HG02943 (cell line): ENCODE results near the gene TACC2.
"Not testable (repeated sequence)": the region's sequence is repeated elsewhere in the genome, so short reads cannot be mapped to it uniquely, and the experiment has no call there.

Source experiments
- ATAC-seq: cut with Tn5 transposase; IDR thresholded peaks from one replicate; pipeline ENCODE4 v1.9.1; 2021; ENCODE audit warnings: mild to moderate bottlenecking, low read depth, moderate library complexity; ENCODE audit not compliant: unreplicated experiment

TACC2 gene

DNA sequence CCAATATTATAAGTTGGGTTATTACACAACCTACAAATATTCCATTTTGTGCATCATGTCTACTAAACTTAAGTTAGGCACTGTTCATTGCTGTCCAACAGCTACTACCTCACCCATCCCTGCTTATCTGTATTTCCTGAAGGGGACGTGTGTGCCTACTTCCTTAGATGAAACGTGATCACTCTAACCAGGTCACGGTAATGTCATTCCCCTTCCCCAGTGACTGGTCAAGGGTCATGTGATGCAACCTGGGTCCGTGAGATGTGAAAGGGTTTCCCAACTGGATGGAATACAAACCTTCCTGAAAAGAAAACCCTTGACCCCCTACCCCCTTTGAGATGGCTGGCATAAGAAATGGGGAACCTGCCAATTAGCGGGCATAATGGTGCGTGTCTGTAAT is 12.4 kb upstream of the TACC2 start:
- no peak for ATAC-seq

DNA sequence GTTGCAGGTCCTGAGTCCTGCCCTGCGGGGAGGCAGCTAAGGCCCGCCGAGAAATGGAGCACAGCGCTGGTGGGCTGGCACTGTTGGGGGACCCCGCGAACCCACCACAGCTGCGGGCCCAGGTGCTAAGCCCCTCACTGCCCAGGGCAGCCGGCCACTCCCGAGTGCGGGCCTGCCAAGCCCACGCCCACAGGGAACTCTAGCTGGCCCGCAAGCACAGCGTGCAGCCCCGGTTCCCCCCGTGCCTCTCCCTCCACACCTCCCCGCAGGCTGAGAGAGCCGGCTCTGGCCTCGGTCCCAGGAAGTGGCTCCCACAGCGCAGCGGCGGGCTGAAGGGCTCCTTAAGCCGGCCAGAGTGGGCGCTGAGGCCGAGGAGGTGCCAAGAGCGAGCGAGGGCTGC is 10.5 kb upstream of the TACC2 start:
- ATAC-seq = no peak

DNA sequence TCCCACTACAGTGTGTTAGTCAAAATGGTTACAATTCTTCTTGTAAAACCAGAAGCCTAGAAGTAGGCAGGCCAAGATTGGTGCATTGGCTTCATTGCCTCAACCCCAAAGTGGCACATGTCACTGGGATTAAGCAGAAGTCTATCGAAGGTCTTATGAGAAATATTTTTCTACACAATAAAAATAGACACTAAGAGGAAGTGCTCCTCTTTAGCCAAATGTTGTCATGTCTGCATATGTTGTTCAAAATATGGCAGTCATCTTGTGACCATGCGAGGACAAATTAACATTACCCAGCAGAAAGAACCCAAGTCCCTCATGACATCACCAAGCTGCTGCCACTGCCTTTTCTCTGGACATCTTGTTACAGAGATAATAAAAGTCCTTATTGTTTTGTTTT is 7.6 kb upstream of the TACC2 start:
- no peak for ATAC-seq

DNA sequence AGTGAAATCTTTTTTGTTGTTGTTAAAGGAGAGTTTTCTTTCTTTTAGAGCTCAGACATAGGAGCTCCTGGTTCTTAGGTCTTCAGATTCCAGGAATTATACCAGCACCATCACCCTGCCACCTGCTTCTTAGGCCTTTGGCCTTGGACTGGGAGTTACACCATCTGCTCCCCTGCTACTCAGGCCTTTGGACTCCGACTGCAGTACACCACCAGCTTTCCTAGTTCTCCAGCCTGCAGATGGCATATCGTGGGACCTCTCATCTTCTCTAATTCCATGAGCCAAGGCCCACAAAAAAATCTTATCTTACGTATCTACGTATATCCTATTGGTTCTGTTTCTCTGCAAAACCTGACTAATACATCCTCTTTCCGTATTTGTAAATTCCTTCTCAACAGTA is 5.1 kb upstream of the TACC2 start:
- ATAC-seq = no peak

DNA sequence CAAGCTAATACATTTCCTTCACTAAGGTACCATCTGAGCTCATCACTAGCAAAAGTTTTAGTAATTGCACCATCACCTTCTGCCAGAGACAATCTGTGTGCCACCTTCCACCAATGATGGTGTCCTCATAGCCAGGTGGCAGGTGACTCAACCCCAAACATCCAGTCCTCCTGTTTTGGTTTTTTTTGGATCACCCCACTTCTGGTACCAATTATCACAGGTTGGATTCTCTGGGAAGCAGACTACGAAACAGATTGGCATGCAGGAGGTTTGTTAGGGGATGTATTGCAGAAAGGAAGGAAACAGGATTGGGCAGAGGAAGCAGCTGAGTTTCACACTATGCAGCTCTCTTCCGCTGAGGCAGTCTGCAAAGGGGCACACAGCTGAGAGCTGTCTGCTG is 4.5 kb upstream of the TACC2 start:
- no peak for ATAC-seq

DNA sequence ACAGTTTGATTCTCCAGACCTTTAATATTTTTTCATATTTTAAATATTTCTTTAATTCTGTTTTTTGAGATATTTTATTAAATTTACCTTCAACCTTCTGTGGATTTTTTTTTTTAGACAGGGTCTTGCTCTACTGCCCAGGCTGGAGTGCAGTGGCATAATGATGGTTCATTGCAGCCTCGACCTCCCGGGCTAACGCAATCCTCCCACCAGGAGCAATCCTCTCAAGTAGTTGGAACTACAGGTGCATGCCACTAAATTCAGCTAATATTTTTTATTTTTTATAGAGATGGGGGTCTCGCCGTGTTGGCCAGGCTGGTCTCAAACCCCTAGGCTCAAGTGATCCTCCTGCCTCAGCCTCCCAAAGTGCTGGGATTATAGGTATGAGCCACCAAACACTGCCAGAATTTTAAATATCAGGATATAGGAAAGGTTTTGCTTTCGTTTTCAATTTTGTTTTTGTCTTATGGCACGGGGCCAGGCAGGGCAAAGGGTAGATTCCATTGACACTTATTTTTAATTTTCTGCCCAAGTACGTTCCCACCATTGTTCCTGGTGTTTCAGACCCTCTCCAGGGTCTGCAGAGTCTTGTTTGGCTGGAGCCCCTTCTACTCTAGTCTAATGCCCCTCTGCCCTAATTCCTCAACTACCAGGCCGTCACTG is 1.2 kb downstream of the TACC2 start:
- no peak for ATAC-seq

GRCh38 chr10:121991727-121992126 is 2.8 kb downstream of the TACC2 start:
- not testable (repeated sequence) for ATAC-seq

GRCh38 chr10:121994429-121994941 is 5.5 kb downstream of the TACC2 start:
- ATAC-seq = no peak

DNA sequence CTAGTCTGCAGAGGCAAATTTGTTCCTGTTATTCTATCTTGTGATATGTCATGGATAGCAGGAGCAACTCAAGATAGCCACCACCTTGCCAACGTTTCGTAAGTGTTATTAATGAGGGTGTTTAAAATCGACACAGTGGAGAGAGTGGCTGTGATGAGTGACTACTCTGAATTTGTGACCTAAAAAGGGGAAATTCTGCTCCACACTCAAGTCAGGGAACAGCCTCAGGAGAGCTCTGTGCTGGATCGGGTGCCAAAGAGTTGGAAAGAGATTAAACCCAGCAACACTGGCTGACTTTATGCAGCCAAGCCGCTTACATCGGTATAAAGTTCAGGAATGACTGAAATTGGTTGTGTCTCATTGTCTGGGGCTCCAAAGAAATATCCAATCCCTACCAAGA is 9.5 kb downstream of the TACC2 start:
- no peak for ATAC-seq

DNA sequence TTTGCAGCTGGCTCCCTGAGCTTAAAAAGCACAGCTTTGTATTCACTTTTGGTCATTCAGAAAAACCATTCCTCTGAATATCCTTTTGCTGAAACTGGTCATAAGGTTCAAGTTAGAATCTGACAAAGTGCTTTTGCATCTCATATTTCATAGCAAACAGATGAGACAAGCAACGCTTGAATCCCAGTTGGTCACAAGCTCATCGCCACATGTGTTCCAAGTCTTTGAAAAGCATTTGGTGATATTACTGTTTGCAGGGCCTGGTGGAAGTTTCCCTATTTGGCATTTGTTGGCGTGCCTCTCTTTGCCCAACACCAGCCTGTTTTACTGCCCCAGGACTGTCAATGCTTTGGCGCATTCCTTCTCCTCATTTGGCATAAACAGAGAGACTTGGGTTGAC is 10.3 kb downstream of the TACC2 start:
- ATAC-seq = no peak

DNA sequence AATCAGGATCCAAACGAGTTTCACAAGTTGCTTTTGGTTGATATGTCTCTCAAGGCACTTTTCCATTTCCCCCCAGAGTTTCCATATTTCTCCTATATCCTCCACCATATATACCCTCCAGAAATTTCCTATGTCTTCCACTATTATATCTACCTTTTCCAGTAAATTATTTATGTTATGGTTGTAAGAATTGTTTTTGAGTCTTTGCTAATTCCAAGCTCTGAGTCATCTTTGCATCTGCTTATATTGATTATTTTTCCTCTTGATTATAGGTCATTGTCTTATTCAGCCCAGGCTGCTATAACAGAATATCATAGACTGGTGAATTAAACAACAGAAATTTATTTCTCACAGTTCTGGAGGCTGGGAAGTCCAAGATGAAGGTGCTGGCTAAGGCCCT is 12.7 kb downstream of the TACC2 start:
- no peak for ATAC-seq

DNA sequence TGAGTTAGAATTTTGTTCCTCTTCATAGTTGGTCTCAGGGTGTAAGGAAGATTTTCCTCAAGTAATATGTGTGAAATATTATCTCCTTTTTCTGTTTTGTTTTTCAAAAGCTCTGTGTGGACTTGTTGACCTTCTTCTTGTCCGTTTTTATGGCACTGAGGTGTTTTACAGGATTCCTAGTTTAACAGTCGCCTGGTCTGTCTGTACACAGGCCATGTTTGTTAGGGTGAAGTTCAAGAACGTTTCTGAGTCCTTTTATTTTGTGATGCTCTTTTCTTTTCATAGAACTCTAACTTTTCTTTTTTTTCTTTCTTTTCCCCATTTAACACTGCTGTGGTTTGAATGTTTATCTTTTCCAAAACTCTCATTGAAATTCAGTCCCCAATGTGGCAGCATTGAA is 18.5 kb downstream of the TACC2 start:
- no peak for ATAC-seq

DNA sequence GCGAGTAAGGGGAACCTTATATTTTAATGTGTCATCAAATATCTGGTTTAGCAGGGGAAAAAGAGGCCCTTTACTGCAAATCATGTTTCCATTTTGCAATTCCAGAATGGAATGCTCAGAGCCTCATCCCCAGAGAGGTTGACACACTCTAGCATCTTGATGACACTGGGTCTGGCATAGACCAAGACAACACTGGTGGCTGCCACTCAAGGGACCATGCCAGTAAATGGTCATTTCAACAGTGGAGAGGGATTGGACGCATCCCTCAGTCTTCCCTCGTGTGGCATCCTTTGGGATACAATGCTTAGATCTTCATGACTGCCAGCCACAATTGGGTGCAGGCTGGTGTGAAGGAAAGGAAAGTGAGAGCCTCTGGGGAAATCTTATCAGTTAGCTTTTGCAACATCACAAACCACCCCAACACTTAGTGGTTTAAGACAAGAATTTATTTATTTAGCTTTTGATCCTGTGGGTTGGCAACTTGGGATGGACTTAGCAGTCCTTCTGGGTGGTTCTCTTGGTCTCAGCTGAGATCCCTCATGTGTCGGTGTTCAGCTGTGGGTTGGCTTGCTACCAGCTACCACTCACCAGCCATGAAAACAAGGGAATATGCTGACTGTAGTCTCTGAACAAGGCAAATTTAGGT is 21.6 kb downstream of the TACC2 start:
- ATAC-seq = no peak

DNA sequence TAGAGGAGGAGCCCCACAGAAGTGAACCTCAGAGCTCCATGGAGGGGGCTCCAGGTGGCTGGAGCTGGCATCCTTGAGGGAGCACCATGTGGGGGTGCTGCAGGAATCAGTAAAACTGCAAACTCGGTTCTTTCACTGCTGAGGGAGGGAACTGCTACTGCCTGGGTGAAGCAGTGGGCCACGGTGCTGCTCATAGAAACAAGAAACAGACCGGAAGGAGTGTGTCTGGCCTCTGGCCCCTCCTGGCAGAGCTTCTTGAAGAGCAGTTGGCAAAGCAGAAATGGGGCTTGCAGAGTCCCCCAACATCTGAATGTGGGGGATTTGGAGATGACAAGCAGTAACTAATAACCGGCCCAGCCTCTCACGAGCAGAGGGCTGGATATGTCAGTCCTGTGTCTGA is 23.8 kb downstream of the TACC2 start:
- ATAC-seq = no peak

GRCh38 chr10:122013311-122013780 is 24.4 kb downstream of the TACC2 start:
- ATAC-seq = no peak

DNA sequence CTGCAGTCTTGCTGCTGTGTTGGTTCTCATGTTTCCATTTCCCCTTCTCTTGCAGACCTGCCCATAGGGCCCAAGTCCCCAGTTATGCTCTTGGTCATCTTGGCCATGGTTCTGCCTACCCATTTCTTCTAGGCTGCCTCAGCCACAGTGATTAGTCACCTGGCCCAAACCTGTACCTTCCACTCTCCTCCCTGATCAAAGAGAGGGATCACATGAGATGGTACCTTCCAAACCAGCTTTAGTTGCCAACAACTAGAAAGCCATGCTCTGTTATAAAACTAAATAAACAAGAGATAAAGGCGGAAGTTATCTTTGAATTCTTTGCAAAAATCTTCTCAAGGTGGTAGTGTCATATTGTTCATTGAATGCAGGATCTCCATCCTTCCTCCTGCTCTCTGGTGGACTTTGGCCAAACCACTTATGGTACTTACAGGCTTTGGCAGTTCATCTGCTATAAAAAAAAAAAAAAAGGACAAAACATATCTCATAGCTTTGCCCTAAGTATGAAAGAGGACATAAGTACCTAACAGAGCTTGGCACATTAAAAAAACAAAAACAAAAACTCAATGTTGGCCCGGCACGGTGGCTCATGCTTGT is 25.8 kb downstream of the TACC2 start:
- ATAC-seq = no peak

GRCh38 chr10:122017926-122018325 is 29.0 kb downstream of the TACC2 start:
- ATAC-seq = not testable (repeated sequence)

- ATAC-seq = no peak
Observed at GRCh38 chr10:122018491-122018890, 29.5 kb downstream of the TACC2 start.

DNA sequence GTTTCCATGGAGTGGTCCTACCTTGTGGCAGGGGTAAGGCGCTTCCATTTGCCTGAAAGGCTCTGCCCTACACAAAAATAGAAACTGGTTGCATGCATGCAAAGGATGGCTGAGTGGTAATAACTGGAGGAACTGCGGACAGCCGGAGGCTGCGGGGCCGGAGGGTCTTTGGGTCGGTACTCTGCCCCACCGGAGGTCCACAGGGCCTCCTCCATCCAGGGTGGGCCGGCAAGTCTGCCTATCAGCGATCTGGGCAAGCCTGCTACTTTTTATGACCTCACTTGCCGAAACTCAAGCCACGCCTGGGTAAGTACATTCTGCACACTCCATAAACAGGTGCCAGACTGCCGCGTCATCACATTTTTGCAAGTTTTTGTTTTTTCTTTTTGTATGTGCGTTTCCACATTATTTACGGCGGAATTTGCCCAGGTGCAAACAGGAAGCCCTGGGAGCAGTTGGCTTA is 30.0 kb downstream of the TACC2 start:
- no peak for ATAC-seq

GRCh38 chr10:122019414-122019975 is 30.5 kb downstream of the TACC2 start:
- no peak for ATAC-seq

GRCh38 chr10:122020226-122020625 is 31.3 kb downstream of the TACC2 start:
- ATAC-seq = no peak
